GM21619 (cell line): ENCODE data around the gene ITGA6.
"Not testable (repeated sequence)": the region's sequence is repeated elsewhere in the genome, so short reads cannot be mapped to it uniquely, and the experiment has no call there.

ENCODE experiments used
- ATAC-seq: cut with Tn5 transposase; IDR thresholded peaks from one replicate; pipeline ENCODE4 v1.9.1; 2021; ENCODE audit not compliant: unreplicated experiment

The ITGA6 gene

DNA sequence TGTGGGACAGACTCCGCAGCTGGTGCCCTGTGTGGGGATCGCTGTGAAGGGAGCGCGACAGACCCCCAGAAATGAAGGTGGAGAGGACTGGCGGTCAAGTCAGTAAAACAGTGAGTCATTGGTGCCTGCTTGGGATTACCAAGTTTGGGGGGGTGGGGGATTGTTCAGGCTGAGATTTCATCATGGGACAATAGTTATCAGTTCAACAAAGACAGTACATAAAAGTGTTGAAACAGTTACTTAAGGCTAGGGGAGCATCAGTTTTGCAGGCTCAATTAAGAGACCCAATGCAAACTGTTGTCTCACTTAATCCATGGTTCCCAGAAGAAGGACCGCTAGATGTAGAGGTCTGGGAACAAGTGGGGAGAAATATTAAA is 86.1 kb downstream of the ITGA6 start:
- ATAC-seq: no peak

DNA sequence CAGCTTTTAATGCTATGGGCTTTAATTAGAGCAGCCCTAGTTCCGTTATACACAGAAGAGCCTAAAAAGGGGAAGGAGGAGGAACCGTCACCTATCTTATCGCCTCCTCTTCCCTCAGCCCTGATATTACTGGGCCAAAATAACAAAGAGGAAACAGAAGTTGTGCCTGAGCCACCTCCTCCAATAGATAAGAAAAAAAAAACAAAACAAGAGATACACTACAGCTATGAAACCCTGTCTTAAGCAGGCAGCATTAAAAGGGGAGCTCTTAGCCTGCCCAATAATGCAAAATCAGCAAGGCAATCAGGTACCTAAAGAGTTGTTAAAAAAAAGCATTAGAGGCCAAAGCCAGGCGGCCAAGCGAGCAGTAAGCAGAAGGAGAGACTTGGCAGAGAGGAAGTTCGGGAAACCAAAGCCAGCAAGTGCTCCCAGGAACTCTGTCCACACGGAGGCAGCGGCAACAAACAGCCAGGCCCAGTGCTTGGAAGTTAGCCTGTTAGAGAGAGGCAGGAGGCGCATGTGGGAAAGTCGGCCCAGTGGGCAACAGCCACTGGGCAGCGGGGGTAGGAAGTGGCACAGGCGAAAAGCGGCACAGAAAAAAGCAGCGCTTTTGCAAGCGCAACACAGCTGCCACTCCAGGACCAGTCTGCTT is 86.7 kb downstream of the ITGA6 start:
- no peak for ATAC-seq

DNA sequence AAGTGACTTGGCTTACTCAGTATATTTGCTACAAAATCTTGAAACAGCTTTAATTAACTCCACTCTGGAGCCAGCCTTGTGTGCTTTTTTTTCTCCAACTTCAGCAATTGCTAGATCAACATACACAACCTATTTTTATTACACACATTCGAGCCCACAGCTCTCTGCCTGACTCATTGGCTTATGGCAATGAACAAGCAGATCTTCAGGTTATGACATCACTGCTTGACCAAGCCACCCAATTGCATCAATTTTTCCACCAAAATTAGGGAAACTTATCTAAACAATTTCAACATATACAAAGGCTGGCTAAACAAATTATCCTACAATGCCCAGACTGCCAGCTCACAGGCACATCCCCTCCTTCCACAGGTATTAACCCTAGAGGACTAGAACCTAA is 88.9 kb downstream of the ITGA6 start:
- ATAC-seq: no peak

DNA sequence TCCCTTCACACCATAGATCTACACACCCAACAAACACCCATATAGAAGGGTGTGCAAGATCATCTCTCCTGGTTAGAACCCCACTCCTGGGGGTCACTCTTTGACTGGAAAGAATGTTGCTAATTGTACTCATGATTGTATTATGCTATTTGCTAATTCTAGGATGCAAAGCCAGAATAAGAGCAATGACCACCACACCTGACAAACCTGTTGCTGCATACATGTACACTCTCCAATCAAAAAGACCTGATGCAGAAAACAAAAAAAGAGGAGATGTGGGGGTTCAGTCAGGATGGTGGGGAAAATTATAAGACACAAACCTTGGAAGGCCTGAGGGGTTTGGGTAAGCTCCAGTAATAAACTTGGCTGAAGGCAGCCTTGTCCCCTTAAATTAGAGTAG is 91.6 kb downstream of the ITGA6 start:
- ATAC-seq: no peak

DNA sequence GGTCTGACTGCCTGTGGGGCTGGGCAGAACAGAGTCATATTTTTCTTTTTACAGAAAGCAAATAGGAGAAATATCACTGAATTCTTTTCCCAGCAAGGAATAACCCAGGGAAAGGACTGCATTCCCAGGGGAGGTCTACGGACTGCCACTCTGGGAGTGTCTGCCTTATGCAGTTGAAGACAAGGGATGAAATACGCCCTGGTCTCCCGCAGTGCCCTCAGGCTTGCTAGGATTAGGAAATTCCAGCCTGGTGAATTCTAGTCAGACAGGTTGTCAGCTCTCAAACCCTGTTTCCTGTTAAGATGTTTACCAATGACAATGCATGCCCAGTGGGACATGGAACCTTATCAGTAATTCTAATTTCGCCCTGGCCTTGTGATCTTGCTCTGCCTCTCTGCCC is 98.2 kb downstream of the ITGA6 start:
- no peak for ATAC-seq

DNA sequence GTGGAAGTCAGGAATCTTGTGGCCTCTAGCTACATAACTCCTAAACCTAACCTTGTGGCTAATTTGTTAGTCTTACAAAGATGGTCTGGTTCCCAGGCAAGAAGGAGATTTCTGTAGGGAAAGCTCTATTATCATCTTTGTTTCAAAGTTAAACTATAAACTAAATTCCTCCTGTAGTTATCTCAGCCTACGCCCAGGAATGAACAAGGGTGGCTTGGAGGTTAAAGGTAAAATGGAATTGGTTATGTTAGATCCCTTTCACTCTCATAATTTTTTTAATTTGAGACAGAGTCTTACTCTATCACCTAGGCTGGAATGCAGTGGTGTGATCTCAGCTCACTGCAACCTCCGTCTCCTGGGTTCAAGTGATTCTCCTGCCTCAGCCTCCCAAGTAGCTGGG is 103.9 kb downstream of the ITGA6 start:
- no peak for ATAC-seq

DNA sequence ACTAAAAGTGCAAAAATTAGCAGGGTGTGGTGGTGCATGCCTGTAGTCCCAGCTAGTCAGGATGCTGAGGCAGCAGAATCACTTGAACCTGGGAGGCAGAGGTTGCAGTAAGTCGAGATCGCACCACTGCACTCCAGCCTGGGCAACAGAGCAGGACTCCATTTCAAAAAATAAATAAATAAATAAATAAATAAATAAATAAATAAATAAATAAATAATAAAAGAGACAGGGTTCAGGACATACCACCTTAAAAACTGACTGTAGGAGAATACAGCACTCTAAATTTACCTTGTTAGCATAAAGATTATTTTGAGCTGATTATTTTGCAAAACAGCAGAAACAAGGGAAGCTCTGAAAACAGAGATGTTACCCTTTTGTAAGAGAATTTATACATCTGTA is 105.1 kb downstream of the ITGA6 start:
- ATAC-seq: not testable (repeated sequence)

DNA sequence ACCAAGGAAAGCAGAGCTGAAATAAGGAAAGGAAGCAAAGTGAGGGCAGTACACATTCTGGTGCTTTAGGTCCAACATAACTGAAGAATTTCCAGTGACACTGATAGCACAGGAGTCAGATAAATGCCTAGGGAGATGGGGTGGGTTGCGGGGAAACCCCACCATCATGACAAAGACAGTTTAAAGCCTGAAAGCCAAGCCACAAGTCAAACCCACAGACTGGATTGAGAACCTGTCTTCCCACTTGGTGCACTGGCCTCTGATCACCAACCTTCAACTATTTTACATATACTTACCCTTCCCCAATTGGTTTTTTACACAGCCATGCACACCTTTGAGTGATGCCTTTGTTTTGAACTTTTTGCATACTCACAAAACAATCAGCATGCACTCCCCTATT is 106.3 kb downstream of the ITGA6 start:
- ATAC-seq: no peak

DNA sequence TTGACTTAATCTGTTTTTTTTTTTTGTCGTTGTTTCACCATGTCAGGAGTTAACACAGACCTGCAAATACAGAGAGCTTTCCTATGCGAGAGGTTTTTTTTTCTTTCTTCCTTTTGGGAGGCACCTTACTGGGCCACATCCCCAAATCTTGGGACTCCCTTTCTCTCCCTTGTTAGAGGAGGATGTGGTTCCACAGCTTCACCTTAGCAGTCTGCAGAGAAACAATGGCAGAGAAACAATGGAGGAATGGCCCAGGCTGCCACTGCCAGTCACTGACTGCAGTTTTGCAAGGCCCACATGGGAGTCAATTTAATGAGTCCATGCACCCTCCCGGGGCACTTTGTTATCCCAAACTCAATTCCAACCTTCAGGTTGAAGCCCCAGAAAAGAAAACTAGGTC is 107.7 kb downstream of the ITGA6 start:
- ATAC-seq: no peak

DNA sequence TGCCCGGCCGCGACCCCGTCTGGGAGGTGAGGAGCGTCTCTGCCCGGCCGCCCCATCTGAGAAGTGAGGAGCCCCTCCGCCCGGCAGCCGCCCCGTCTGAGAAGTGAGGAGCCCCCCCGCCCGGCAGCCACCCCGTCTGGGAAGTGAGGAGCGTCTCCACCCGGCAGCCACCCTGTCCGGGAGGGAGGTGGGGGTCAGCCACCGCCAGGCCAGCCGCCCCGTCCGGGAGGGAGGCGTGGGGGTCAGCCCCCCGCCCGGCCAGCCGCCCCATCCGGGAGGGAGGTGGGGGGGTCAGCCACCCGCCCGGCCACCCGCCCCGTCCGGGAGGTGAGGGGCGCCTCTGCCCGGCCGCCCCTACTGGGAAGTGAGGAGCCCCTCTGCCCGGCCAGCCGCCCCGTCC is 110.5 kb downstream of the ITGA6 start:
- not testable (repeated sequence) for ATAC-seq

DNA sequence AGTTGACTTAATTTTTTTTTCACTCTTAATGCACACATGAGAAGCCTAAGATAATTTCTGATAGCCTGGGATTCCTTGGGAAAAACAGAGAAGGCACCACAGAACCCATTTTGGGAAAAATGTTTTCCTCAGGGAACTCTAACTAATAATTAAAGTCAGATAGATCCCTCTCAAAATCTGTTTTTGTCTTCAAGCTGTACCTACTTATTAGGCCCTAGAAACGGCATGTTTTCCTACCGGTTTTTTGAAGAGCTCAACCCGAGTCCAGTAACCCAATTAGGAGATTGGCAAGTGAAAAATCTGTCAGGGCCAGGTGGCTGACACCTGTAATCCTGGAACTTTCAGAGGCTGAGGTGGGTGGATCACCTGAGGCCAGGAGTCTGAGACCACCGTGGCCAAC is 112.4 kb downstream of the ITGA6 start:
- no peak for ATAC-seq

DNA sequence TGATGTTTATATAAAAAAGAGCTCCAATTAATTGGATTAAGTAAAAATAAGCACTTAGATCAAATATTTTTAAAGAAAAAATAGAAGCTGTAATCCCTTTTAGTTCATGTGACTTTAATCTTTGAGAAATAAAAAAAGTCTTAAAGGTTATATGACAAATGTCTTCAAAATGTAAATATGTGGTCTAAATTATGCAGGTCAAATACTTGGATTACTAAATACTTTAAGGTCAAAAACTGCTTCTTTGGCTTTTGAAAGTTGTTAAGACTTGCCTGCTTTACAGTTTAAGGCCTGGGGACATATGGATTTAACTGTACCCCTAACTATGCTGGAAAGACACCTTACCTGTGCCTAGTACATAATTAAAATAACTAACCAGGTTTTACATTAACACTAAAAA is 113.0 kb downstream of the ITGA6 start:
- no peak for ATAC-seq

DNA sequence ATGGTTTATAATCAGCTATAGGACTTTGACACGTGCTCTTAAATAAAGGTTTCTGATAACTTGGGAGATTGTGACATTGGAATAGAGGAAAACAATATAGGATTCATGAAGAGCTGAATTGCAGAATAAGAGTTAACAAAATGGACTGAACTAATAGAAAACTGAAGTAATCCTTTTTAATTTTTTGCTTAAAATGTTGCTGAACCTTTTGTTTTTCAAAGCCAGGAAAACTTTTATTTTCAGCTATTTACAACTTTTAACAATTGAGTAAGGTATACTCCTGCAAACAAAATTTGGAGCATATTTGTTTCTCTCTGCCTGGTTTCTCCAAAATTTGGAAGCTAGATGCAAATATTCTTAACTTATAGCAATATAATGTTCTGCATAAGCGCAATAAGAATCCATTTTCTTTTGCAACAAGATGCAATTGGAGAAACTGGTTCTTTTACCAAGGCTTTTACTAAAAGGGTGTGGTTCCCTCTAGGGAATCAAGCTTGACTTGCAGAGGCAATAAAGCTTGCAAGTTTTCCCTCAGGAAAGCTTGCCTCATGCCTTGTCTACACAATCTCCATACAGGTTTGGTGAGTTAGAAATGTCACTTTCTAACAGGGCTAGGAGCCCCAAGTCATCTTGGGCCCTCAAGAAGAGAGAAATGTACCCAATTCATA is 118.2 kb downstream of the ITGA6 start:
- no peak for ATAC-seq

DNA sequence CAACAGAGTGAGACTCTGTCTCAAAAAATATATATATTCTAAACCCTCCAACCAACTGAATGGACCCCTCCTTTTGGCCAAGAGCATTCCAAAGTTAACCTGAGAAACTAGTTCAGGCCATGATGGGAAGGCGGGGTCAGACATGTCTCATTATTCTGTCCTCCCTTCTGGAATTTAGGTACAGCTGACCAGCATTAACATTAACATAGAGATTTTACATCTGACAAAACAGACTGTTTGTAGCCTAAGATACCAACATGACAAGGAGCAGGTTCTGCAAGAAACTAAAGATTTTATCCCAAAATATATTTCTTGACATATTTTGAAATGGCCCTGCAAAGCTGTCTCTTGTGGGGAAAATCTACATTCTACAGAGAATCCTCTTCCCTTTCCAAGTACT is 121.7 kb downstream of the ITGA6 start:
- ATAC-seq: no peak

DNA sequence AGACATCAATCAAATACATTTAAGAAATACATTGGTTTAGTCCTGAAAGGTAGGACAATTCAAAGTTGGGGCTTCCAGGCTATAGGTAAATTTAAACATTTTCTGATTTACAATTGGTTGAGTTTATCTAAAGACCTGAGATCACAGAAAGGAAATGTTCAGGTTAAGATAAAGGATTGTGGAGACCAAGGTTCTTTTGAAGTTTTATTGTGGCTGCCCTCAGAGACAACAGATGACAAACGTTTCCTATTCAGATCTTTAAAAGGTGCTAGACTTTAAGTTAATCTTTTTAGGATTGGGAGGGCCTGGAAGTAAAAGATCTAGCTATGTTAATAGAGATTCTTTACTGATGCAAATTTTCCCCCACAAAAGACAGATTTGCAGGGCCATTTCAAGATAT is 122.4 kb downstream of the ITGA6 start:
- ATAC-seq: not testable (repeated sequence)

DNA sequence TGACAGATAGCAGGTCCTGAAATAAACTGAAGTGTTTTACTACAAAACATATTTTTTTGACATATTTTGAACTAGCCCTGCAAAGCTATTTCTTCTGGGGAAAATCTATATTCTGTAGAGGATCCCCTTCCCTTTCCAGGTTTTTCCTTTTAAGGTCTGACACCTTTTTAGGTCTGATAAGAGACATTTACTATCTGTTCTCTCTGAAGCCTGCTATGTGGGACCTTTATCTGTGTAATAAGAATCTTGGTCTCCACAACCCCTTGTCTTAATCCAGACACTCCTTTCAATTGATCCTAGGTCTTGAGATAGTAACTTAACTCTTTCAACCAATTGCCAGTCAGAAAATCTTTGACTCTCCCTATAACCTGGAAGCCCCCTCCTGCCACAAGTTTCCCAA is 123.0 kb downstream of the ITGA6 start:
- no peak for ATAC-seq

DNA sequence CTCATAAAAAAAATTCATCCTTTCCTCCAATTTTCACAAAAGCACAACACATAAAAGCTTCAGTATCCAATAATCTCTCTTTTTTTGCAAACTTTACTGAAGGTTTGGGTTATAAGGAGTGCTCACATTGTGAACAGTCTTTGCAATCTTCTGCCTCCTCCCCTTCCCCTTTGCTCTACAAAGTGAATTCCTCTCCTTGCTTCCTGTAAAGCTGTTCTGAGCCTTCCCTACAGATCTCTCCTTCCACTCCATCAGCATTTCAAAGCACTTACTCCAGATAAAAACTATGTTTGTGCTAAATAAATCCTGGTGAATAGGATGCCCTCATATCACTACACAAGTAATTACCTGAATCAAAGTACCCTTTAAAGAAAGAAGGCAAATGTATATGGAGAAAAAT is 123.9 kb downstream of the ITGA6 start:
- no peak for ATAC-seq

DNA sequence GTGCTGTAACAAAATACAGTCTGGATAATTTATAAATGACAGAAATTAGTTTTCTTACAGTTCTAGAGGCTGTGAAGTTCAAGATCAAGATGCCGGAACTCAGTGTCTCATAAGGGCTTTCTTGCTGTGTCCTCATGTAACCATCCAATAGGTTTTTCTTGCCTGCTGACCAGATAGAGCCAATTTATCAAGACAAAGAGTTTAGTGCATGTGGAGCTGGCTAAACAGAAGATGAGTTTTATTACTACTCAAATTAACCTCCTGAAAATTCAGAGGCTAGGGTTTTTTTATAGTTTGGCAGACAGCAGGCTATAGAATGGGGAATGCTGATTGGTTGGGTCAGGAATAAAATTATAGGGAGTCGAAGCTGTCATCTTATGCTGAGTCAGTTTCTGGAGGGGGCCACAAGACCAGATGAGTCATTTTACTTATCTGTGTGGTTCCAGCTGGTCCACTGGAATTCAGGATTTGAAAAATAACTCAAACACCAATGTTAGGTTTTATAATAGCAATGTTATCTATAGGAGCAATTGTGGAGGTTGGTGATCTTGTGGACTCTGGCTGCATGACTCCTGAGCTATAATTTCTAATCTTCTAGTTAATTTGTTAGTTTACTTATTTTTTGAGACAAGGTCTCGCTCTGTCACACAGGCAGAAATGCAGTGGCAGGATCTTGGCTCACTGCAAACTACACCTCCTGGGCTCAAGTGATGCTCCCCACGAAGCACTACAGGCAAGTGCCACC is 125.3 kb downstream of the ITGA6 start:
- no peak for ATAC-seq

DNA sequence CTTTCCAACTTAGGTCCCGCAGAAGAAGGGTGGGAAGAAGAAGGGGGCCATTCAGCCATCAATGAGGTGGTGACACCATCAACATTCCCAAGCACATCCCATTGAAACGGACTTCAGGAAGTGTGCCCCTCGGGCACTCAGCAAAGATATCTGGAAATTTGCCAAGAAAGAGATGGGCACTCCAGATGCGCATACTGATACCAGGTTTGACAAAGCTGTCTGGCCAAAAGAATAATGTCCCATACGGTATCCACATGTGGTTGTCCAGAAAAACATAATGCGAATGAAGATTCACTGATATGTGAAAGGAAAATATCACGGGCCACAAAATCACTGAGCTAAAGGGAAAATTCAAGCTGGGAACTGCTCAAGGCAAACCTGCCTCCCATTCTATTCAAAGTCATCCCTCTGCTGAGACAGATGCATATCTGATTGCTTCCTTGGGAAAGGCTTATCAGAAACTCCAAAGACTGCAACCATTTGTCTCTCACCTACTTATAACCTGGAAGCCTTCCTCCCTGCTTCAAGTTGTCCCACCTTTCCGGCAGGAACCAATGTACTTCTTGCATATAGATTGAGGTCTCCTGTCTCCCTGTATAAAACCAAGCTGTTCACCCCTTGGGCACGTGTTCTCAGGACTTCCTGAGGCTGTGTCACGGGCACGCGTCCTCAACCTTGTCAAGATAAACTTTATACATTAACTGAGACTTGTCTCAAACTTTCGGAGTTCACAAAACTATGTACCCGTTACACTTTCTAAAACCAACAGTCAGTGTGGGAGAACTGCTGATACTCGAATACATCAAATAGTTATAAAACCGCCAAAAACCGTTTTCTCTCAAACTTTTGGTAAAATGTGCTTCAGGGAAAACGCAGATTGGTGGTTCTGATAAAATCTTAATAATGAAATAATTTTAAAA is 127.2 kb downstream of the ITGA6 start:
- ATAC-seq: no peak

DNA sequence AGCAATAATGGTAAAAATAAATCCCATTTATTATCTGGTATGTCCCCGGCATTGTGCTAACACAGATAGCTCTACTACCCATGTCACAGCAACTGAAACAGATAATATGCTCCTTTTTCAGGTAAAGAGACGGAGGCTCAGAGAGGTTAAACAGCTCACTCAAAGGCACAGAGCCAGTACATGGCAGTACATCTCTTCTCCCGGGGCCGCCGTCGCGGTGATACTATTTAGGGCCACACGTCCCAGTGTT is 127.8 kb downstream of the ITGA6 start:
- no peak for ATAC-seq
